Hepatocyte (in vitro differentiated cells): ENCODE results near the gene SLX4IP.

Experiments used
- CTCF ChIP-seq: fragments of 200-600 bp; sonication (generic); IDR thresholded peaks from 2 replicates; pipeline ENCODE4 v1.5.1; 2016; ENCODE audit warnings: antibody characterized with exemption, mild to moderate bottlenecking; ENCODE audit not compliant: poor library complexity
- EZH2 ChIP-seq: fragments of 200-600 bp; sonication (generic); IDR thresholded peaks from 2 replicates; pipeline ENCODE4 v1.6.1; 2016; ENCODE audit warnings: antibody characterized with exemption, mild to moderate bottlenecking, borderline replicate concordance
- EZH2phosphoT487 ChIP-seq: fragments of 200-600 bp; sonication (generic); IDR thresholded peaks from one replicate; pipeline ENCODE4 v1.6.1; 2018; ENCODE audit warnings: antibody characterized with exemption, mild to moderate bottlenecking, low read depth, moderate library complexity; ENCODE audit not compliant: unreplicated experiment, severe bottlenecking

- TF ChIP-seq CTCF (no peak), EZH2 (no peak), EZH2phosphoT487 (no peak)
Measured at GRCh38 chr20:10513931-10514575, 78.9 kb downstream of the SLX4IP start.
